AG04449 (cell line): Measurements from ENCODE around the gene PDGFB.

Experiments
- CTCF ChIA-PET: fragments of 350-600 bp; formaldehyde crosslinking; extraction: SDS; loops from one replicate; lab custom pipeline; 2021; ENCODE audit warnings: antibody characterized with exemption; lab: Yijun Ruan, JAX
- POLR2A ChIA-PET: fragments of 400-600, 350-600 bp; formaldehyde crosslinking; extraction: SDS; loops from one replicate; lab custom pipeline; 2020; ENCODE audit warnings: antibody characterized with exemption, inconsistent platforms; lab: Yijun Ruan, JAX
- DNase-seq: peaks from one replicate; pipeline ENCODE4 v3.0.0-alpha.2; 2010; ENCODE audit warnings: low read depth, low spot score
- H3K4me3 ChIP-seq: 2 replicates; pipeline ENCODE4 v1.5.1; 2011; ENCODE audit warnings: low read depth, mild to moderate bottlenecking, control low read depth, low read length
- CTCF ChIP-seq: IDR thresholded peaks from one replicate; pipeline ENCODE4 v1.5.1; 2011; ENCODE audit warnings: mild to moderate bottlenecking, moderate library complexity, low read length, control low read depth, inconsistent platforms; ENCODE audit not compliant: insufficient read depth; ENCODE audit errors: missing control alignments

Gene PDGFB

GRCh38 chr22:39273950-39274887, 29.4 kb upstream of the PDGFB start:
- CTCF ChIA-PET = no interaction called here
- POLR2A ChIA-PET = no interaction called here
- no peak for TF ChIP-seq CTCF
- H3K4me3 ChIP-seq = no peak overlapping the region
- DNase-seq = no peak

GRCh38 chr22:39270792-39271191, 26.0 kb upstream of the PDGFB start:
- DNase-seq = no peak
- POLR2A ChIA-PET = no interaction called here
- CTCF ChIA-PET = no interaction called here
- TF ChIP-seq CTCF = no peak
- no peak overlapping the region for H3K4me3 ChIP-seq

- ChIA-PET POLR2A (no interaction called here), CTCF (interaction anchor here (1.3 kb wide), 1 partner anchor 9 kb away, joined by 4 read pairs; no protein-coding TSS in a partner anchor)
- no peak for TF ChIP-seq CTCF
- H3K4me3 ChIP-seq = no peak overlapping the region
- DNase-seq = no peak
Measured at GRCh38 chr22:39270280-39270679, 25.5 kb upstream of the PDGFB start.

- no peak for DNase-seq
- ChIA-PET CTCF (interaction anchor here (1.3 kb wide), 1 partner anchor 10 kb away, joined by 4 read pairs; no protein-coding TSS in a partner anchor), POLR2A (no interaction called here)
Measured at GRCh38 chr22:39269095-39269790, 24.5 kb upstream of the PDGFB start.

GRCh38 chr22:39268645-39269044, 23.9 kb upstream of the PDGFB start:
- DNase-seq = no peak
- POLR2A ChIA-PET = no interaction called here
- no peak for TF ChIP-seq CTCF
- no peak overlapping the region for H3K4me3 ChIP-seq
- CTCF ChIA-PET = interaction anchor here (1.3 kb wide), 1 partner anchor 11 kb away, joined by 4 read pairs; no protein-coding TSS in a partner anchor

More at GRCh38 chr22:39269095-39269790, 24.5 kb upstream of the PDGFB start:
- TF ChIP-seq CTCF = no peak
- H3K4me3 ChIP-seq = no peak overlapping the region

GRCh38 chr22:39267974-39268373, 23.2 kb upstream of the PDGFB start:
- no peak for TF ChIP-seq CTCF

More at GRCh38 chr22:39267974-39268373, 23.2 kb upstream of the PDGFB start:
- ChIA-PET POLR2A (no interaction called here), CTCF (no interaction called here)
- DNase-seq = no peak
- no peak overlapping the region for H3K4me3 ChIP-seq
